RWPE2 (cell line): Measurements from ENCODE around the gene BBIP1.

ENCODE experiments used
- ATAC-seq: fragments of 200-7000 bp; cut with Tn5 transposase; 3 replicates; pipeline ENCODE4 v1.9.1; 2021; ENCODE audit warnings: low read depth
- DNase-seq: peaks from one replicate; pipeline ENCODE4 v3.0.0-alpha.2; 2020; ENCODE audit warnings: low spot score
- H3K27ac ChIP-seq: fragments of 450-650 bp; 2 replicates; pipeline ENCODE4 v1.5.1; 2017; ENCODE audit warnings: mild to moderate bottlenecking; ENCODE audit not compliant: poor library complexity, severe bottlenecking
- H3K27me3 ChIP-seq: fragments of 250-450 bp; sonication (Bioruptor Pico); 2 replicates; pipeline ENCODE4 v1.5.1; 2021; ENCODE audit warnings: mild to moderate bottlenecking, moderate library complexity; ENCODE audit not compliant: insufficient read depth, poor library complexity, severe bottlenecking
- H3K36me3 ChIP-seq: fragments of 250-450 bp; sonication (Bioruptor Pico); 2 replicates; pipeline ENCODE4 v1.5.1; 2020; ENCODE audit warnings: low read depth, mild to moderate bottlenecking, moderate library complexity
- H3K4me1 ChIP-seq: fragments of 250-450 bp; sonication (Bioruptor Pico); 2 replicates; pipeline ENCODE4 v1.5.1; 2021; ENCODE audit warnings: mild to moderate bottlenecking, moderate library complexity; ENCODE audit not compliant: insufficient read depth, poor library complexity, severe bottlenecking
- H3K4me3 ChIP-seq: fragments of 250-450 bp; sonication (Bioruptor Pico); 2 replicates; pipeline ENCODE4 v1.5.1; 2021; ENCODE audit warnings: mild to moderate bottlenecking, moderate library complexity; ENCODE audit not compliant: severe bottlenecking
- H3K9me3 ChIP-seq: fragments of 250-450 bp; sonication (Bioruptor Pico); 2 replicates; pipeline ENCODE4 v1.5.1; 2021; ENCODE audit warnings: mild to moderate bottlenecking, moderate library complexity; ENCODE audit not compliant: severe bottlenecking
- CTCF ChIP-seq: fragments of 450-650 bp; IDR thresholded peaks from one replicate; pipeline ENCODE4 v1.5.1; 2017; ENCODE audit warnings: mild to moderate bottlenecking, moderate library complexity; ENCODE audit not compliant: poor library complexity, severe bottlenecking

The BBIP1 gene

GRCh38 chr10:110852947-110853346 is 66.0 kb downstream of the BBIP1 start:
- peak; percentile 45 for ATAC-seq
- H3K36me3 ChIP-seq = no peaks in the 10 kb centered on the region
- DNase-seq = no peak
- H3K27me3 ChIP-seq = no peaks in the 10 kb centered on the region
- H3K27ac ChIP-seq = peak overlapping the region; percentile 65
- peaks cover 30% of the 10 kb centered on the region for H3K4me1 ChIP-seq
- TF ChIP-seq CTCF = no peak
- no peak overlapping the region for H3K4me3 ChIP-seq
- H3K9me3 ChIP-seq = no peaks in the 10 kb centered on the region

GRCh38 chr10:110852255-110852896 is 66.6 kb downstream of the BBIP1 start:
- peak overlapping the region; percentile 65 for H3K27ac ChIP-seq
- TF ChIP-seq CTCF = no peak
- DNase-seq (peak; percentile 91), ATAC-seq (peak; percentile 98)
- no peak overlapping the region for H3K4me3 ChIP-seq
- no peaks in the 10 kb centered on the region for H3K36me3 ChIP-seq
- H3K9me3 ChIP-seq = no peaks in the 10 kb centered on the region
- peaks cover 30% of the 10 kb centered on the region for H3K4me1 ChIP-seq
- no peaks in the 10 kb centered on the region for H3K27me3 ChIP-seq

GRCh38 chr10:110851020-110851612 is 67.9 kb downstream of the BBIP1 start:
- Histone ChIP-seq H3K27me3 (no peaks in the 10 kb centered on the region), H3K9me3 (no peaks in the 10 kb centered on the region), H3K27ac (peak overlapping the region; percentile 65), H3K4me3 (no peak overlapping the region), H3K36me3 (no peaks in the 10 kb centered on the region), H3K4me1 (peaks cover 30% of the 10 kb centered on the region)
- ATAC-seq = no peak
- DNase-seq = no peak
- no peak for TF ChIP-seq CTCF

GRCh38 chr10:110850099-110850498 is 68.9 kb downstream of the BBIP1 start:
- DNase-seq = no peak
- no peak for ATAC-seq
- TF ChIP-seq CTCF = no peak
- no peak overlapping the region for H3K4me3 ChIP-seq
- no peaks in the 10 kb centered on the region for H3K36me3 ChIP-seq
- H3K4me1 ChIP-seq = peaks cover 30% of the 10 kb centered on the region
- H3K27ac ChIP-seq = no peak overlapping the region
- no peaks in the 10 kb centered on the region for H3K27me3 ChIP-seq
- no peaks in the 10 kb centered on the region for H3K9me3 ChIP-seq
